Measurements from ENCODE around the gene CD47.

DNA sequence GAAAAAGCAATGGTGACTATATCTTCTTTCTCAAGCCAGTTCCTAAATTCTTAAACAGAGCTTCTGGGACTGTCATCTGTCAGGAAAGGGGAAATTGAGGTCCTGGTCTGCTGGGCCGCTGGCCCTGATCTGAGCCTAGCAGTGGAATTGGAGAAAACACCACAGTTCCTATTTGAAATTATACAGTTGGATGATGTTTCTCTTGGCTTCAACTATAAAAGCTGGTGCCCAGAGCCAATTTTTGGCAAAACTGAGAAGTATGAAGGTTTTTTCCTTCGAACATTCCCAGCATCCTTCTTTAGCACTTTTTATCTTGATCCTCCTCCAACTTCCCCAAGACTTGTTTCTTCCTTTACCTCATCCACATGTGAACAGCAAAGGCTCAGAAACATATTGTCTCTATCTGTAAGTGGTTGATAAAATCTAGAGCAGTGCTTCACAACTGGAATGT lies 83.9 kb downstream of the CD47 start:
- TF ChIP-seq, protein P1, sequence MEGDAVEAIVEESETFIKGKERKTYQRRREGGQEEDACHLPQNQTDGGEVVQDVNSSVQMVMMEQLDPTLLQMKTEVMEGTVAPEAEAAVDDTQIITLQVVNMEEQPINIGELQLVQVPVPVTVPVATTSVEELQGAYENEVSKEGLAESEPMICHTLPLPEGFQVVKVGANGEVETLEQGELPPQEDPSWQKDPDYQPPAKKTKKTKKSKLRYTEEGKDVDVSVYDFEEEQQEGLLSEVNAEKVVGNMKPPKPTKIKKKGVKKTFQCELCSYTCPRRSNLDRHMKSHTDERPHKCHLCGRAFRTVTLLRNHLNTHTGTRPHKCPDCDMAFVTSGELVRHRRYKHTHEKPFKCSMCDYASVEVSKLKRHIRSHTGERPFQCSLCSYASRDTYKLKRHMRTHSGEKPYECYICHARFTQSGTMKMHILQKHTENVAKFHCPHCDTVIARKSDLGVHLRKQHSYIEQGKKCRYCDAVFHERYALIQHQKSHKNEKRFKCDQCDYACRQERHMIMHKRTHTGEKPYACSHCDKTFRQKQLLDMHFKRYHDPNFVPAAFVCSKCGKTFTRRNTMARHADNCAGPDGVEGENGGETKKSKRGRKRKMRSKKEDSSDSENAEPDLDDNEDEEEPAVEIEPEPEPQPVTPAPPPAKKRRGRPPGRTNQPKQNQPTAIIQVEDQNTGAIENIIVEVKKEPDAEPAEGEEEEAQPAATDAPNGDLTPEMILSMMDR (IDR thresholded peaks at IDR 0.05) = no peak
- TF ChIP-seq POLR2A (IDR thresholded peaks at IDR 0.05) = no peak
